ENCODE measurements around the gene INPP5K. TPM values are rescaled to one million over a fixed set of nuclear protein-coding genes. Genes with fewer than 3 reads are reported as not detected.

The INPP5K gene
- total RNA-seq, 4 donors from 2014 or later: 59.6 to 76.0 (median 73.1) TPM

DNA sequence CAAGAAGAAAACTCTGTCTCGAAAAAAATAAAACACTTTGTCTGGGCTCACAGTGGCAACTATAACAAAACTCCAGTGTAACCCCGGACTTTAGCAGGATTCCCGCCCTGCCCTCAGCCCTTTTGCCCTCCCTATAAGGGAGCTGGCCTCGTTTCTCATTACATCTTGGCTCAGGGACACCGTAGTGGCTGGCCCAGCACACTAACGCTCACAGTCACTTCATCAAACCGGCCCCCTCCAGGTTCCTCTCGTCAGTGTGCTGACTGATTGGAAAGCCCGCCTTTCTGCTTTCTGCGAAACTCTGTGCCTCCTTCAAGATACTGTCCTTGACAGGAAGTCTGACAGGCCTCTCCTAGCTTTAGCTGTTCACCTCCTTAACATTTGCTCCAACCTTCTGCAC is 12.7 kb downstream of the INPP5K start:
- peaks cover 0 to 94% of the 10 kb centered on the region in 2 donors for H3K36me3 ChIP-seq
- no peak for TF ChIP-seq EP300 (IDR thresholded peaks at IDR 0.05)
- TF ChIP-seq POLR2A (IDR thresholded peaks at IDR 0.05): no peak
- TF ChIP-seq, protein P1, sequence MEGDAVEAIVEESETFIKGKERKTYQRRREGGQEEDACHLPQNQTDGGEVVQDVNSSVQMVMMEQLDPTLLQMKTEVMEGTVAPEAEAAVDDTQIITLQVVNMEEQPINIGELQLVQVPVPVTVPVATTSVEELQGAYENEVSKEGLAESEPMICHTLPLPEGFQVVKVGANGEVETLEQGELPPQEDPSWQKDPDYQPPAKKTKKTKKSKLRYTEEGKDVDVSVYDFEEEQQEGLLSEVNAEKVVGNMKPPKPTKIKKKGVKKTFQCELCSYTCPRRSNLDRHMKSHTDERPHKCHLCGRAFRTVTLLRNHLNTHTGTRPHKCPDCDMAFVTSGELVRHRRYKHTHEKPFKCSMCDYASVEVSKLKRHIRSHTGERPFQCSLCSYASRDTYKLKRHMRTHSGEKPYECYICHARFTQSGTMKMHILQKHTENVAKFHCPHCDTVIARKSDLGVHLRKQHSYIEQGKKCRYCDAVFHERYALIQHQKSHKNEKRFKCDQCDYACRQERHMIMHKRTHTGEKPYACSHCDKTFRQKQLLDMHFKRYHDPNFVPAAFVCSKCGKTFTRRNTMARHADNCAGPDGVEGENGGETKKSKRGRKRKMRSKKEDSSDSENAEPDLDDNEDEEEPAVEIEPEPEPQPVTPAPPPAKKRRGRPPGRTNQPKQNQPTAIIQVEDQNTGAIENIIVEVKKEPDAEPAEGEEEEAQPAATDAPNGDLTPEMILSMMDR (IDR thresholded peaks at IDR 0.05): no peak
- H3K4me3 ChIP-seq: no peak overlapping the region
- no peaks in the 10 kb centered on the region for H3K27me3 ChIP-seq
- H3K9me3 ChIP-seq: no peaks in the 10 kb centered on the region
- no peak for ATAC-seq
- no peak overlapping the region for H3K27ac ChIP-seq
- 64 to 77% methylated on average over 7 to 9 of the region's 10 CpGs for WGBS, 2 donors (ENCODE audit: low coverage in 1 of 2)
- H3K4me1 ChIP-seq: peaks cover 0 to 6% (median 0%) of the 10 kb centered on the region in 3 donors

GRCh38 chr17:1498869-1499268 is 17.5 kb downstream of the INPP5K start:
- Histone ChIP-seq H3K4me1 (peaks cover 0 to 34% (median 27%) of the 10 kb centered on the region in 3 donors), H3K27ac (no peak overlapping the region), H3K4me3 (no peak overlapping the region), H3K36me3 (peaks cover 0 to 81% of the 10 kb centered on the region in 2 donors), H3K27me3 (no peaks in the 10 kb centered on the region), H3K9me3 (no peaks in the 10 kb centered on the region)
- WGBS, 2 donors (ENCODE audit: low coverage in 1 of 2): 0 to 77% methylated on average over 1 to 9 of the region's 9 CpGs
- TF ChIP-seq, protein P1 (IDR thresholded peaks at IDR 0.05): no peak
- TF ChIP-seq POLR2AphosphoS5 (IDR thresholded peaks at IDR 0.05): no peak
- no peak for TF ChIP-seq POLR2A (IDR thresholded peaks at IDR 0.05)
- TF ChIP-seq EP300 (IDR thresholded peaks at IDR 0.05): no peak
- no peak for ATAC-seq

GRCh38 chr17:1498233-1498632 is 18.2 kb downstream of the INPP5K start:
- H3K27me3 ChIP-seq: no peaks in the 10 kb centered on the region
- peaks cover 0 to 75% of the 10 kb centered on the region in 2 donors for H3K36me3 ChIP-seq
- H3K27ac ChIP-seq: peak overlapping the region in 2 of 4 donors; percentile 46 to 100
- peaks cover 0 to 40% (median 33%) of the 10 kb centered on the region in 3 donors for H3K4me1 ChIP-seq
- no peak for TF ChIP-seq POLR2A (IDR thresholded peaks at IDR 0.05)
- TF ChIP-seq, protein P1 (IDR thresholded peaks at IDR 0.05): no peak
- TF ChIP-seq POLR2AphosphoS5 (IDR thresholded peaks at IDR 0.05): no peak
- no peak for TF ChIP-seq EP300 (IDR thresholded peaks at IDR 0.05)
- H3K9me3 ChIP-seq: no peaks in the 10 kb centered on the region
- no peak overlapping the region for H3K4me3 ChIP-seq
- WGBS, 2 donors (ENCODE audit: low coverage in 1 of 2): 60% methylated on average over 1 of the region's 2 CpGs; no CpG with 5 or more reads in 1 of the 2 donors
- ATAC-seq: no peak

- TF ChIP-seq EP300 (IDR thresholded peaks at IDR 0.05) (no peak), POLR2A (IDR thresholded peaks at IDR 0.05) (no peak), POLR2AphosphoS5 (IDR thresholded peaks at IDR 0.05) (no peak)
- TF ChIP-seq, protein P1 (IDR thresholded peaks at IDR 0.05): no peak
- 78% methylated on average over 6 of the region's 15 CpGs; no CpG with 5 or more reads in 1 of the 2 donors for WGBS, 2 donors (ENCODE audit: low coverage in 1 of 2)
- no peak for ATAC-seq
- Histone ChIP-seq H3K9me3 (no peaks in the 10 kb centered on the region), H3K4me1 (peaks cover 0 to 44% (median 37%) of the 10 kb centered on the region in 3 donors), H3K36me3 (peaks cover 0 to 75% of the 10 kb centered on the region in 2 donors), H3K27me3 (no peaks in the 10 kb centered on the region), H3K27ac (peak overlapping the region in 3 of 4 donors; percentile 46 to 100 (median 99)), H3K4me3 (no peak overlapping the region)
Measured at GRCh38 chr17:1497831-1498230, 18.6 kb downstream of the INPP5K start.

- TF ChIP-seq EP300 (IDR thresholded peaks at IDR 0.05): no peak
- TF ChIP-seq POLR2AphosphoS5 (IDR thresholded peaks at IDR 0.05): no peak
- TF ChIP-seq, protein P1 (IDR thresholded peaks at IDR 0.05): no peak
- no peak for TF ChIP-seq POLR2A (IDR thresholded peaks at IDR 0.05)
- Histone ChIP-seq H3K4me3 (no peak overlapping the region), H3K9me3 (no peaks in the 10 kb centered on the region), H3K27me3 (no peaks in the 10 kb centered on the region), H3K4me1 (peaks cover 0 to 54% (median 47%) of the 10 kb centered on the region in 3 donors), H3K27ac (peak overlapping the region in 3 of 4 donors; percentile 98 to 100 (median 99)), H3K36me3 (peaks cover 0 to 65% of the 10 kb centered on the region in 2 donors)
- ATAC-seq: no peak
- WGBS, 2 donors (ENCODE audit: low coverage in 1 of 2): 93% methylated on average over 8 of the region's 14 CpGs; no CpG with 5 or more reads in 1 of the 2 donors
Measured at GRCh38 chr17:1496869-1497268, 19.5 kb downstream of the INPP5K start.
